H9 (cell line): ENCODE results near the gene ZNF214. TPM values are rescaled to one million over a fixed set of nuclear protein-coding genes. Genes with fewer than 3 reads are reported as not detected.

Source experiments
- DNase-seq: peaks from one replicate; pipeline ENCODE4 v3.0.0-alpha.2; 2017
- H2AFZ ChIP-seq: one replicate; pipeline ENCODE4 v1.6.1; 2013; ENCODE audit warnings: mild to moderate bottlenecking, low read length, control low read depth, moderate library complexity
- H2AK5ac ChIP-seq: 2 replicates; pipeline ENCODE4 v1.6.1; 2013; ENCODE audit warnings: low read length, control low read depth, mixed read lengths; ENCODE audit not compliant: insufficient read length
- H2BK120ac ChIP-seq: one replicate; pipeline ENCODE4 v1.6.1; 2013; ENCODE audit warnings: low read depth, mild to moderate bottlenecking, low read length, control low read depth, inconsistent platforms; ENCODE audit not compliant: poor library complexity, severe bottlenecking
- H2BK12ac ChIP-seq: 2 replicates; pipeline ENCODE4 v1.6.1; 2013; ENCODE audit warnings: low read length, control low read depth, mixed read lengths, low read depth; ENCODE audit not compliant: insufficient read length
- H2BK15ac ChIP-seq: 2 replicates; pipeline ENCODE4 v1.6.1; 2013; ENCODE audit warnings: low read depth, low read length, control low read depth
- H2BK20ac ChIP-seq: one replicate; pipeline ENCODE4 v1.6.1; 2013; ENCODE audit warnings: low read depth, mild to moderate bottlenecking, low read length, control low read depth, inconsistent platforms; ENCODE audit not compliant: poor library complexity, severe bottlenecking
- H2BK5ac ChIP-seq: 2 replicates; pipeline ENCODE4 v1.6.1; 2013; ENCODE audit warnings: low read length, control low read depth, mixed read lengths; ENCODE audit not compliant: insufficient read length
- H3K14ac ChIP-seq: 2 replicates; pipeline ENCODE4 v1.6.1; 2013; ENCODE audit warnings: low read length, control low read depth; ENCODE audit not compliant: insufficient read depth
- H3K18ac ChIP-seq: 2 replicates; pipeline ENCODE4 v1.6.1; 2013; ENCODE audit warnings: low read depth, mild to moderate bottlenecking, mixed read lengths, low read length, control low read depth; ENCODE audit not compliant: insufficient read length
- H3K23ac ChIP-seq: 2 replicates; pipeline ENCODE4 v1.6.1; 2013; ENCODE audit warnings: low read length, control low read depth, mixed read lengths, low read depth; ENCODE audit not compliant: insufficient read length
- H3K23me2 ChIP-seq: 2 replicates; pipeline ENCODE4 v1.6.1; 2013; ENCODE audit warnings: low read depth, mild to moderate bottlenecking, mixed read lengths, low read length, control low read depth; ENCODE audit not compliant: insufficient read length, poor library complexity, severe bottlenecking
- H3K27ac ChIP-seq: 2 replicates; pipeline ENCODE4 v1.5.1; 2013; ENCODE audit warnings: low read length, control low read depth, mixed read lengths, low read depth; ENCODE audit not compliant: insufficient read length
- H3K27me3 ChIP-seq: 2 replicates; pipeline ENCODE4 v1.6.1; 2013; ENCODE audit warnings: low read length, control low read depth, inconsistent platforms; ENCODE audit not compliant: insufficient read depth
- H3K4ac ChIP-seq: 2 replicates; pipeline ENCODE4 v1.6.1; 2013; ENCODE audit warnings: low read depth, mild to moderate bottlenecking, control low read depth, inconsistent platforms, low read length, moderate library complexity
- H3K4me1 ChIP-seq: 2 replicates; pipeline ENCODE4 v1.6.1; 2013; ENCODE audit warnings: low read length, control low read depth, inconsistent platforms; ENCODE audit not compliant: insufficient read depth
- H3K4me2 ChIP-seq: 2 replicates; pipeline ENCODE4 v1.6.1; 2013; ENCODE audit warnings: low read length, control low read depth, mixed read lengths; ENCODE audit not compliant: insufficient read length, insufficient read depth
- H3K56ac ChIP-seq: 2 replicates; pipeline ENCODE4 v1.6.1; 2013; ENCODE audit warnings: low read depth, mild to moderate bottlenecking, mixed read lengths, low read length, control low read depth; ENCODE audit not compliant: insufficient read length
- H3K79me1 ChIP-seq: 2 replicates; pipeline ENCODE4 v1.6.1; 2013; ENCODE audit warnings: low read depth, mild to moderate bottlenecking, moderate library complexity, low read length, control low read depth, inconsistent platforms; ENCODE audit not compliant: insufficient read depth, poor library complexity, severe bottlenecking
- H3K79me2 ChIP-seq: 2 replicates; pipeline ENCODE4 v1.6.1; 2013; ENCODE audit warnings: low read length, control low read depth, inconsistent platforms; ENCODE audit not compliant: insufficient read depth
- H3K9ac ChIP-seq: 2 replicates; pipeline ENCODE4 v1.6.1; 2013; ENCODE audit warnings: low read length, control low read depth, mixed read lengths; ENCODE audit not compliant: insufficient read length; ENCODE audit errors: extremely low read depth
- H3K9me3 ChIP-seq: one replicate; pipeline ENCODE4 v1.6.1; 2013; ENCODE audit warnings: low read depth, low read length, inconsistent platforms; ENCODE audit not compliant: control insufficient read depth
- H3T11ph ChIP-seq: one replicate; pipeline ENCODE4 v1.6.1; 2013; ENCODE audit warnings: mild to moderate bottlenecking, low read length, control low read depth, inconsistent platforms
- H4K20me1 ChIP-seq: one replicate; pipeline ENCODE4 v1.6.1; 2013; ENCODE audit not compliant: control insufficient read depth, insufficient read length, insufficient read depth
- H4K5ac ChIP-seq: 2 replicates; pipeline ENCODE4 v1.6.1; 2013; ENCODE audit warnings: low read depth, mild to moderate bottlenecking, mixed read lengths, low read length, control low read depth; ENCODE audit not compliant: insufficient read length
- H4K8ac ChIP-seq: replicated peaks from 2 replicates; pipeline ENCODE4 v1.6.1; 2013; ENCODE audit warnings: low read length, control low read depth, mixed read lengths, low read depth; ENCODE audit not compliant: insufficient read length
- H4K91ac ChIP-seq: 2 replicates; pipeline ENCODE4 v1.6.1; 2013; ENCODE audit warnings: low read depth, mild to moderate bottlenecking, moderate library complexity, mixed read lengths, low read length, control low read depth; ENCODE audit not compliant: insufficient read length
- H3K27ac Mint-ChIP-seq, 3 experiments: 2 replicates in 2 of 3; 3 replicates in 1 of 3; pipeline ENCODE4 v1.8.0; 2020 to 2021; ENCODE audit warnings: mixed read lengths in 3 of 3, mild to moderate bottlenecking in 1 of 3, moderate library complexity in 1 of 3
- H3K27me3 Mint-ChIP-seq: 2 replicates; pipeline ENCODE4 v1.8.0; 2021; ENCODE audit warnings: low read depth, mild to moderate bottlenecking, moderate library complexity, mixed read lengths
- H3K36me3 Mint-ChIP-seq, 3 experiments: 2 replicates in 2 of 3; 3 replicates in 1 of 3; pipeline ENCODE4 v1.8.0; 2020 to 2021; ENCODE audit warnings: low read depth in 3 of 3, mixed read lengths in 3 of 3; ENCODE audit not compliant: insufficient read depth in 1 of 3
- H3K4me1 Mint-ChIP-seq, 2 experiments: 2 replicates each; pipeline ENCODE4 v1.8.0; 2020; ENCODE audit warnings: mixed read lengths in 2 of 2
- H3K4me3 Mint-ChIP-seq, 2 experiments: 2 replicates in 1 of 2; 3 replicates in 1 of 2; pipeline ENCODE4 v1.8.0; 2020 to 2021; ENCODE audit warnings: mild to moderate bottlenecking in 2 of 2, mixed read lengths in 2 of 2, moderate library complexity in 1 of 2
- H3K9me3 Mint-ChIP-seq, 2 experiments: 2 replicates in 1 of 2; 3 replicates in 1 of 2; pipeline ENCODE4 v1.8.0; 2020; ENCODE audit warnings: mild to moderate bottlenecking in 2 of 2, mixed read lengths in 2 of 2, moderate library complexity in 1 of 2
- WGBS: extraction: QIAGEN DNeasy Blood & Tissue Kit; methylation state at CpG from one replicate; pipeline ENCODE4 v1.1.7; 2013; ENCODE audit warnings: missing lambda C conversion rate, low lambda C conversion rate, mixed read lengths; ENCODE audit not compliant: insufficient read length; ENCODE audit errors: extremely low coverage; 5-methylcytosine and 5-hydroxymethylcytosine counted together
- total RNA-seq: library from RNA; stranded (reverse); gene quantifications from 2 replicates; pipeline ENCODE4 v1.2.1, GENCODE V29; 2021
- TF ChIP-seq, protein P1 (sequence below): fragments of 200-600 bp; sonication (generic); conservative IDR thresholded peaks from 3 replicates; pipeline ENCODE4 v1.8.0; 2021; ENCODE audit warnings: antibody characterized with exemption, mild to moderate bottlenecking

ZNF214 gene
- total RNA-seq, 1 experiment from 2014 or later, result 4.0 TPM

- WGBS, result no CpG with 5 or more reads among the region's 1 CpG
- Histone ChIP-seq H3K56ac (no peak overlapping the region), H3K4ac (no peak overlapping the region), H2BK15ac (no peak overlapping the region), H3K4me2 (no peak overlapping the region), H3T11ph (no peak overlapping the region), H3K23ac (no peak overlapping the region), H2BK120ac (no peak overlapping the region), H4K20me1 (no peaks in the 10 kb centered on the region), H2AK5ac (no peak overlapping the region), H4K5ac (no peak overlapping the region), H2BK20ac (no peak overlapping the region), H3K79me2 (no peaks in the 10 kb centered on the region), H2BK12ac (no peak overlapping the region), H3K79me1 (no peaks in the 10 kb centered on the region), H3K27me3 (no peaks in the 10 kb centered on the region), H3K9me3 (no peaks in the 10 kb centered on the region), H3K4me1 (no peaks in the 10 kb centered on the region), H4K91ac (no peak overlapping the region), H2BK5ac (no peak overlapping the region), H3K27ac (no peak overlapping the region), H3K18ac (no peak overlapping the region), H3K9ac (no peak overlapping the region), H3K14ac (no peak overlapping the region), H3K23me2 (no peaks in the 10 kb centered on the region), H4K8ac (no peak overlapping the region), H2AFZ (no peak overlapping the region)
- H3K4me3 Mint-ChIP-seq, result no peak overlapping the region
- H3K27ac Mint-ChIP-seq, result peak overlapping the region in 1 of 3 experiments; percentile 19; a peak in 1 of 7 replicates
- peaks cover 3% of the 10 kb centered on the region; the same call in 1 of the 2 replicates for H3K27me3 Mint-ChIP-seq
- DNase-seq, result no peak
- H3K4me1 Mint-ChIP-seq, result no peaks in the 10 kb centered on the region
- peaks cover 0 to 4% (median 0%) of the 10 kb centered on the region in 3 experiments; a peak in 1 of 7 replicates for H3K36me3 Mint-ChIP-seq
- H3K9me3 Mint-ChIP-seq, result peaks cover 2 to 15% of the 10 kb centered on the region in 2 experiments; a peak in 3 of 5 replicates
- TF ChIP-seq, protein P1, sequence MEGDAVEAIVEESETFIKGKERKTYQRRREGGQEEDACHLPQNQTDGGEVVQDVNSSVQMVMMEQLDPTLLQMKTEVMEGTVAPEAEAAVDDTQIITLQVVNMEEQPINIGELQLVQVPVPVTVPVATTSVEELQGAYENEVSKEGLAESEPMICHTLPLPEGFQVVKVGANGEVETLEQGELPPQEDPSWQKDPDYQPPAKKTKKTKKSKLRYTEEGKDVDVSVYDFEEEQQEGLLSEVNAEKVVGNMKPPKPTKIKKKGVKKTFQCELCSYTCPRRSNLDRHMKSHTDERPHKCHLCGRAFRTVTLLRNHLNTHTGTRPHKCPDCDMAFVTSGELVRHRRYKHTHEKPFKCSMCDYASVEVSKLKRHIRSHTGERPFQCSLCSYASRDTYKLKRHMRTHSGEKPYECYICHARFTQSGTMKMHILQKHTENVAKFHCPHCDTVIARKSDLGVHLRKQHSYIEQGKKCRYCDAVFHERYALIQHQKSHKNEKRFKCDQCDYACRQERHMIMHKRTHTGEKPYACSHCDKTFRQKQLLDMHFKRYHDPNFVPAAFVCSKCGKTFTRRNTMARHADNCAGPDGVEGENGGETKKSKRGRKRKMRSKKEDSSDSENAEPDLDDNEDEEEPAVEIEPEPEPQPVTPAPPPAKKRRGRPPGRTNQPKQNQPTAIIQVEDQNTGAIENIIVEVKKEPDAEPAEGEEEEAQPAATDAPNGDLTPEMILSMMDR, result no peak
These were observed 33.7 kb downstream of the ZNF214 start for GRCh38 chr11:6986487-6986886.
